Upper lobe of left lung (tissue), 6 donors: ENCODE data around the gene TOP1. TPM values are rescaled to one million over a fixed set of nuclear protein-coding genes. Genes with fewer than 3 reads are reported as not detected.

Source experiments
- ATAC-seq, 2 donors: fragments of 200-7000 bp; cut with Tn5 transposase; one replicate each; pipeline ENCODE4 v1.9.1; 2022; ENCODE audit warnings: mild to moderate bottlenecking in 2 of 2, moderate library complexity in 2 of 2; ENCODE audit not compliant: low FRiP score in 2 of 2
- DNase-seq, 2 donors: peaks; one replicate each; pipeline ENCODE4 v3.0.0-alpha.2; 2019 to 2020
- H3K27ac ChIP-seq, 4 donors: fragments of 200-600 bp; sonication (generic); one replicate each; pipeline ENCODE4 v1.5.1; 2016 to 2019
- H3K27me3 ChIP-seq, 4 donors: fragments of 200-600 bp; sonication (generic); one replicate each; pipeline ENCODE4 v1.5.1; 2017 to 2019
- H3K36me3 ChIP-seq, 4 donors: fragments of 200-600 bp; sonication (generic); one replicate each; pipeline ENCODE4 v1.5.1; 2016 to 2019
- H3K4me1 ChIP-seq, 4 donors: fragments of 200-600 bp; sonication (generic); one replicate each; pipeline ENCODE4 v1.5.1; 2018 to 2019
- H3K4me3 ChIP-seq, 4 donors: fragments of 200-600 bp; sonication (generic); one replicate each; pipeline ENCODE4 v1.5.1; 2017 to 2019; ENCODE audit warnings: mild to moderate bottlenecking in 2 of 4, moderate library complexity in 1 of 4
- H3K9me3 ChIP-seq, 4 donors: fragments of 200-600 bp; sonication (generic); one replicate each; pipeline ENCODE4 v1.5.1; 2018 to 2019
- EP300 ChIP-seq, 4 donors: sonication (generic); formaldehyde crosslinking; IDR thresholded peaks; one replicate each; pipeline ENCODE4 v1.5.1; 2017; ENCODE audit warnings: antibody characterized with exemption in 4 of 4, control low read depth in 2 of 4
- POLR2A ChIP-seq, 4 donors: fragments of 450-650 bp; IDR thresholded peaks; one replicate each; pipeline ENCODE4 v1.5.1; 2016 to 2017; ENCODE audit warnings: antibody characterized with exemption in 4 of 4, mild to moderate bottlenecking in 2 of 4
- POLR2AphosphoS5 ChIP-seq, 2 donors: sonication (generic); formaldehyde crosslinking; IDR thresholded peaks; one replicate each; pipeline ENCODE4 v1.5.1; 2017; ENCODE audit warnings: antibody characterized with exemption in 2 of 2
- WGBS, 2 donors: methylation state at CpG; one replicate each; pipeline ENCODE4 v1.1.5; 2017 to 2018; 5-methylcytosine and 5-hydroxymethylcytosine counted together
- total RNA-seq, 6 donors: library from RNA; depleted of rRNA in 4 of 6; stranded (reverse); fragments of >200 nt in 4 of 6; gene quantifications; one replicate each; pipeline versions ENCODE4 v1.1.0 to v1.2.1, GENCODE V29; 2016 to 2021
- TF ChIP-seq, protein P1 (sequence below), 6 experiments: fragments of 450-650 bp in 4 of 6; fragments of 200-600 bp in 2 of 6; sonication (generic) in 2 of 6; IDR thresholded peaks; one replicate each; pipeline ENCODE4 v1.5.1; 2016 to 2019; ENCODE audit warnings: antibody characterized with exemption in 6 of 6
- donor health status: DM: no; HTN: no; CAD: no; lungs with moderate emphysema.
- donor health status: DM: no; HTN: yes; CAD: no; lungs with severe emphysema.

Gene TOP1
- total RNA-seq, 6 donors from 2014 or later, result 39.8 to 94.2 (median 49.0) TPM

DNA sequence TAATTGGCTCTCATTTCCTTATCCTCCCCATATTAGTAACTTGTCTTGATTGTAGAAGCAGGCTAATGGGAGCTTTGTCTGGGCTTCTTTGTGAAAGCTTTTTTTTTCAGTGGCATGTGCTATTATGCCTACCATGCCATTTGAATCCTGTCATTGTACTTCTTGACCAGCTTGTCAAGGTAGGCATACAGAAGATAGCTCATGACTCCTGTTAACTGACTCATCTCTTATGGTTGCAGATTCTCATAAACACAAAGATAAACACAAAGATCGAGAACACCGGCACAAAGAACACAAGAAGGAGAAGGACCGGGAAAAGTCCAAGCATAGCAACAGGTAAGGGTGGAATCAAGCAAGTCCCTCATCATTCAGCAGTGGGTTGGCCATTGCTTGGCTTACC is 32.5 kb downstream of the TOP1 start:
- DNase-seq (no peak), ATAC-seq (no peak)
- Histone ChIP-seq H3K9me3 (no peaks in the 10 kb centered on the region), H3K27me3 (no peaks in the 10 kb centered on the region), H3K4me1 (peaks cover 26 to 37% (median 31%) of the 10 kb centered on the region in 4 donors), H3K27ac (no peak overlapping the region), H3K4me3 (no peak overlapping the region), H3K36me3 (peaks cover 0 to 32% (median 8%) of the 10 kb centered on the region in 4 donors)
- WGBS, 2 donors, result 94 to 97% methylated on average over 3 of the region's 3 CpGs
- TF ChIP-seq EP300 (IDR thresholded peaks at IDR 0.05) (no peak), POLR2A (IDR thresholded peaks at IDR 0.05) (no peak), POLR2AphosphoS5 (IDR thresholded peaks at IDR 0.05) (no peak)
- TF ChIP-seq, protein P1, sequence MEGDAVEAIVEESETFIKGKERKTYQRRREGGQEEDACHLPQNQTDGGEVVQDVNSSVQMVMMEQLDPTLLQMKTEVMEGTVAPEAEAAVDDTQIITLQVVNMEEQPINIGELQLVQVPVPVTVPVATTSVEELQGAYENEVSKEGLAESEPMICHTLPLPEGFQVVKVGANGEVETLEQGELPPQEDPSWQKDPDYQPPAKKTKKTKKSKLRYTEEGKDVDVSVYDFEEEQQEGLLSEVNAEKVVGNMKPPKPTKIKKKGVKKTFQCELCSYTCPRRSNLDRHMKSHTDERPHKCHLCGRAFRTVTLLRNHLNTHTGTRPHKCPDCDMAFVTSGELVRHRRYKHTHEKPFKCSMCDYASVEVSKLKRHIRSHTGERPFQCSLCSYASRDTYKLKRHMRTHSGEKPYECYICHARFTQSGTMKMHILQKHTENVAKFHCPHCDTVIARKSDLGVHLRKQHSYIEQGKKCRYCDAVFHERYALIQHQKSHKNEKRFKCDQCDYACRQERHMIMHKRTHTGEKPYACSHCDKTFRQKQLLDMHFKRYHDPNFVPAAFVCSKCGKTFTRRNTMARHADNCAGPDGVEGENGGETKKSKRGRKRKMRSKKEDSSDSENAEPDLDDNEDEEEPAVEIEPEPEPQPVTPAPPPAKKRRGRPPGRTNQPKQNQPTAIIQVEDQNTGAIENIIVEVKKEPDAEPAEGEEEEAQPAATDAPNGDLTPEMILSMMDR (IDR thresholded peaks at IDR 0.05), result no peak

DNA sequence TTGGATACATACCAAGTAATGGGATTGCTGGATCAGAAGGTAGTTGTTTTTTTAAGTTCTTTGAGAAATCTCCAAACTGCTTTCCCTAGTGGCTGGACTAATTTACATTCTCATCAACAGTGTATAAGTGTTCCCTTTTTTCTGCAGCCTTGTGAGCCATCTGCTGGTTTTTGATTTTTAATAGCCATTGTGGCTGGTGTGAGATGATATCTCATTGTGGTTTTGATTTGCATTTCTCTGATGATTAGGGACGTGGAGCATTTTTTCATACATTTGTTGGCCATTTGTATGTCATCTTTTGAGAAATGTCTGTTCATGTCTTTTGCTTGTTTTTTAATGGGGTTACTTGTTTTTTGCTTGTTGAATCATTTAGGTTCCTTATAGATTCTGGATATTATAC is 34.8 kb downstream of the TOP1 start:
- Histone ChIP-seq H3K36me3 (peaks cover 6 to 32% (median 9%) of the 10 kb centered on the region in 4 donors), H3K4me3 (no peak overlapping the region), H3K4me1 (peaks cover 10 to 21% (median 14%) of the 10 kb centered on the region in 4 donors), H3K27me3 (no peaks in the 10 kb centered on the region), H3K9me3 (no peaks in the 10 kb centered on the region), H3K27ac (no peak overlapping the region)
- ATAC-seq (no peak), DNase-seq (no peak)
- WGBS, 2 donors, result 63 to 68% methylated on average over 1 of the region's 1 CpG
- no peak for TF ChIP-seq POLR2AphosphoS5 (IDR thresholded peaks at IDR 0.05)
- TF ChIP-seq EP300 (IDR thresholded peaks at IDR 0.05), result no peak
- no peak for TF ChIP-seq POLR2A (IDR thresholded peaks at IDR 0.05)

DNA sequence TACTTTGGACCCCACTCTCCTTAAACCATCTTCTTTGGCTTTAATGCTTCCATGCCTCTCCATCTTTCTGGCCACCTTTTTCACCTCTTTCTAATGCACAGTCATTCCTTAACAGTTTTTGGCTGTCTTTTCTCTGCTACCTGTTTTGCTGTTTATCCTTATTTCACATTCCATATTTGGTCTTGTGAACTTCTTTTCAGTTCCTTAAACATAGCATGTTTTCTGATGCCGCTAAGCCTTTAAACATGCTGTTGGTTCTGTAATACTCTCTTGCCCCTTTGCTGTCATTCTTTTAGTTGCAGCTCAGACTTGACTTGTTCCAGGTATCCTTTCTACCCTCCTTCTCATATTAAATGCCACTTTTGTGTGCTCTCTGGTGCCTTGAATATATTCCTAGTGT is 35.8 kb downstream of the TOP1 start:
- DNase-seq, result no peak
- ATAC-seq, result no peak
- no peaks in the 10 kb centered on the region for H3K27me3 ChIP-seq
- H3K27ac ChIP-seq, result no peak overlapping the region
- TF ChIP-seq EP300 (IDR thresholded peaks at IDR 0.05) (no peak), POLR2AphosphoS5 (IDR thresholded peaks at IDR 0.05) (no peak), POLR2A (IDR thresholded peaks at IDR 0.05) (no peak)
- TF ChIP-seq, protein P1 (IDR thresholded peaks at IDR 0.05), result no peak
- H3K4me1 ChIP-seq, result peaks cover 6 to 15% (median 10%) of the 10 kb centered on the region in 4 donors
- H3K9me3 ChIP-seq, result no peaks in the 10 kb centered on the region
- WGBS, 2 donors, result 80 to 92% methylated on average over 1 of the region's 1 CpG
- H3K4me3 ChIP-seq, result no peak overlapping the region
- H3K36me3 ChIP-seq, result peaks cover 6 to 32% (median 9%) of the 10 kb centered on the region in 4 donors

DNA sequence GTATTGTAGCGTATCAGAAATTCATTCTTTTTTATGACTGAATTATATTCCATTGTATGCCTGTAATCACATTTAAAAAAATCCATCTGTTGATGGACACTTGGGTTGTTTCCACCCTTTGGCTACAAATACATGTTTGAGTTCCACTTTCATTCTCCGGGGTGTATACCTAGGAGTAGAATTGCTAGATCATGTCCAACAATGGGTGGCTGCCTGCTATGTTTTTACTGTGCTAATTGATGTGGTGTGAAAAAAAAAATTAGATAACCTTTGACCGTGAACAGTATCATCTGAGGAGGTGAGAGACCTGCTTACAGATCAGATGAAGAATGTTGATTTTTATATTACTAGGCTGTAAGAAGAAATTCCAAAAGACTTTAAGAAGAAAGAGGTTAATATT is 37.1 kb downstream of the TOP1 start:
- Histone ChIP-seq H3K4me3 (no peak overlapping the region), H3K27me3 (no peaks in the 10 kb centered on the region), H3K27ac (no peak overlapping the region), H3K36me3 (peaks cover 6 to 32% (median 9%) of the 10 kb centered on the region in 4 donors), H3K4me1 (peaks cover 5 to 17% (median 10%) of the 10 kb centered on the region in 4 donors), H3K9me3 (no peaks in the 10 kb centered on the region)
- 69 to 71% methylated on average over 3 of the region's 3 CpGs for WGBS, 2 donors
- no peak for ATAC-seq
- DNase-seq, result no peak
- no peak for TF ChIP-seq EP300 (IDR thresholded peaks at IDR 0.05)
- TF ChIP-seq, protein P1 (IDR thresholded peaks at IDR 0.05), result no peak
- TF ChIP-seq POLR2A (IDR thresholded peaks at IDR 0.05), result no peak
- no peak for TF ChIP-seq POLR2AphosphoS5 (IDR thresholded peaks at IDR 0.05)

DNA sequence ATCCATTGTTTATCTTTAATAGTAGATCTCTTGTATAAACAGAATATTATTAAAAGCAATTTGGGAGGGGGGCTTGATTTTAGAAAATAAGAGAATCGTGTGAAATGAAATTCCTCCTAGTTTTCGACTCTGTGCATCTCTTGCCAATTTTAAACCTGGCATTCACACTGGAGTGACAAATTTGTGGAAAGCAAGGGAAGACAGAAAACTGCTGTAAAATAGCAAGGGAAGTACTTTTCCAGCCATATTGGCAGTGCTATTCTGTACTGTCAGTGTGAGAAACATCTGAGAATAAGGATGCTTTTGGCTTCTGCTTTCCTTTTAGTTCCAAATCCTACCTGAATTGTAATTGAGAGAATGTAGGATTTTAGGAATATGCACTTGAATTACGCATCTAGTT is 40.2 kb downstream of the TOP1 start:
- H3K27ac ChIP-seq, result no peak overlapping the region
- 76 to 85% methylated on average over 3 of the region's 3 CpGs for WGBS, 2 donors
- H3K9me3 ChIP-seq, result no peaks in the 10 kb centered on the region
- no peak for ATAC-seq
- H3K4me3 ChIP-seq, result no peak overlapping the region
- peaks cover 18 to 48% (median 31%) of the 10 kb centered on the region in 4 donors for H3K4me1 ChIP-seq
- H3K36me3 ChIP-seq, result peaks cover 0 to 9% (median 4%) of the 10 kb centered on the region in 4 donors
- H3K27me3 ChIP-seq, result no peaks in the 10 kb centered on the region
- no peak for DNase-seq
- TF ChIP-seq, protein P1 (IDR thresholded peaks at IDR 0.05), result no peak
- TF ChIP-seq EP300 (IDR thresholded peaks at IDR 0.05) (no peak), POLR2AphosphoS5 (IDR thresholded peaks at IDR 0.05) (no peak), POLR2A (IDR thresholded peaks at IDR 0.05) (no peak)
